Measurements from ENCODE around the gene CDKAL1. TPM values are rescaled to one million over a fixed set of nuclear protein-coding genes. Genes with fewer than 3 reads are reported as not detected.
"Not testable (repeated sequence)": the region's sequence is repeated elsewhere in the genome, so short reads cannot be mapped to it uniquely, and the experiment has no call there.

Gene CDKAL1
- total RNA-seq, 1 donor from 2014 or later: 14.8 TPM

DNA sequence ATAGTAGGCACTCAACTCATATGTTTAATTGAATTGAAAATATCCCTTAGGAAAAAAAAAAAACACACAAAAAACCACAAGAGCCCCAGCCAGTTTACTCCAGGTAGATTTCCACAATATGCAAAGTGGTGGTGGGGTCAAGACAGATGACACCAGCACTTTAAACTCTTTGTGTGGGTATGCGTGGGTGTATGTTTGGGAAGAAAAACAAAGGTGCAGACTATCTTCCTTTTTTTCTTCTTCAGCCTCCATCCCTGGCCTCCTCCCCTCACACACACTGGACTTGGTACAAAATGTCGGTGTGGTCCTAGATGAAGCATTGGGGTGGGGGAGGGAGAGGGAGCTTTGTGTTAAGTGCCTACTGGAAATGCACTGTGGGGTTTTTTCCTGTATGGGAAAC is 42.2 kb upstream of the CDKAL1 start:
- H3K9me3 Mint-ChIP-seq (ENCODE audit: unreplicated experiment): no peaks in the 10 kb centered on the region

DNA sequence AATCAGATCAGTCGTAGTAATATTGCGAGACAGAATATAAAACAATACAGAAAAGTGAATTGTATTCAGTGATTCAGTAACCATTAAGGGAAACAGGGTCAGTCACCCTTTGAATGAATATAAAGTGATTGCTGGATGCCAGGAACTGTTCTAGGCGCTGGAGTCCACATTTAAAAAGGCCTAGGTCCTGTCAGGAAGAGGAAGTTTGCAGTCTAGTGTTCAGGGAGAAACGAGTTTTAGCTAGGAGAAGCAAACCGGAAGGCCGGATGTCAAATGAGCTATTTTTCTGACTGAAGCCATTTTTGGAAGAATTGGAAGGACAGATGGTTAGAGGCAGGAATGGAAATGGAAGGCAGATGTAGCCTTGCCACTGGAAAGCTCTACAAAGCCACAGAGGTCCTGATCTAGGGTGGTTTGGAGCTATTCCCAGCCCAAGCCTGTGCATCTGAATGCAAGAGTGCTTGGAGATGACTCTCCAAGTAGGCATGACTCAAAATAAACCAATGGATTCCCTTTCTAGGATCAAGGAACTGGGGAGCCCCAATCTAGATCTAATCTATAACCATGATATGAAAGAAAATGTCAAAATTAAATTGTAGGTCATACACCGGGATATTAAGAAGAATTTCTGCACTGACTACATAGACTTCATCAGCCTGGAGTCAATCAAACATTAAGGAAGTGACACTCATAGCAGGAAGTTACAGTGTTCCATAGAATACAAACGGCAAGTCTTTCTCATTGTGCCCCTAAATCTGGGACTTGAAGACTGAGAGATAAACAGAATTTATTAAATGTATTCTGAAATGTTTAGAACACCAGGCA is 36.8 kb upstream of the CDKAL1 start:
- DNase-seq (ENCODE audit: extremely low spot score, unreplicated experiment): no peak
- no peak overlapping the region for H3K4me3 Mint-ChIP-seq (ENCODE audit: unreplicated experiment)
- no peaks in the 10 kb centered on the region for H3K27me3 Mint-ChIP-seq (ENCODE audit: unreplicated experiment)
- no peaks in the 10 kb centered on the region for H3K9me3 Mint-ChIP-seq (ENCODE audit: unreplicated experiment)
- H3K36me3 Mint-ChIP-seq (ENCODE audit: unreplicated experiment): peaks cover 3% of the 10 kb centered on the region
- no peak overlapping the region for H3K27ac Mint-ChIP-seq (ENCODE audit: unreplicated experiment)
- TF ChIP-seq, protein P1, sequence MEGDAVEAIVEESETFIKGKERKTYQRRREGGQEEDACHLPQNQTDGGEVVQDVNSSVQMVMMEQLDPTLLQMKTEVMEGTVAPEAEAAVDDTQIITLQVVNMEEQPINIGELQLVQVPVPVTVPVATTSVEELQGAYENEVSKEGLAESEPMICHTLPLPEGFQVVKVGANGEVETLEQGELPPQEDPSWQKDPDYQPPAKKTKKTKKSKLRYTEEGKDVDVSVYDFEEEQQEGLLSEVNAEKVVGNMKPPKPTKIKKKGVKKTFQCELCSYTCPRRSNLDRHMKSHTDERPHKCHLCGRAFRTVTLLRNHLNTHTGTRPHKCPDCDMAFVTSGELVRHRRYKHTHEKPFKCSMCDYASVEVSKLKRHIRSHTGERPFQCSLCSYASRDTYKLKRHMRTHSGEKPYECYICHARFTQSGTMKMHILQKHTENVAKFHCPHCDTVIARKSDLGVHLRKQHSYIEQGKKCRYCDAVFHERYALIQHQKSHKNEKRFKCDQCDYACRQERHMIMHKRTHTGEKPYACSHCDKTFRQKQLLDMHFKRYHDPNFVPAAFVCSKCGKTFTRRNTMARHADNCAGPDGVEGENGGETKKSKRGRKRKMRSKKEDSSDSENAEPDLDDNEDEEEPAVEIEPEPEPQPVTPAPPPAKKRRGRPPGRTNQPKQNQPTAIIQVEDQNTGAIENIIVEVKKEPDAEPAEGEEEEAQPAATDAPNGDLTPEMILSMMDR (IDR thresholded peaks at IDR 0.05): no peak
- H3K4me1 Mint-ChIP-seq (ENCODE audit: unreplicated experiment): peaks cover 3% of the 10 kb centered on the region

More for the DNA sequence above, 42.2 kb upstream of the CDKAL1 start:
- H3K27ac Mint-ChIP-seq (ENCODE audit: unreplicated experiment): no peak overlapping the region
- H3K36me3 Mint-ChIP-seq (ENCODE audit: unreplicated experiment): peaks cover 30% of the 10 kb centered on the region
- no peaks in the 10 kb centered on the region for H3K4me1 Mint-ChIP-seq (ENCODE audit: unreplicated experiment)
- no peak overlapping the region for H3K4me3 Mint-ChIP-seq (ENCODE audit: unreplicated experiment)
- peak; percentile 17 for DNase-seq (ENCODE audit: extremely low spot score, unreplicated experiment)
- H3K27me3 Mint-ChIP-seq (ENCODE audit: unreplicated experiment): no peaks in the 10 kb centered on the region
- TF ChIP-seq, protein P1 (IDR thresholded peaks at IDR 0.05): no peak

DNA sequence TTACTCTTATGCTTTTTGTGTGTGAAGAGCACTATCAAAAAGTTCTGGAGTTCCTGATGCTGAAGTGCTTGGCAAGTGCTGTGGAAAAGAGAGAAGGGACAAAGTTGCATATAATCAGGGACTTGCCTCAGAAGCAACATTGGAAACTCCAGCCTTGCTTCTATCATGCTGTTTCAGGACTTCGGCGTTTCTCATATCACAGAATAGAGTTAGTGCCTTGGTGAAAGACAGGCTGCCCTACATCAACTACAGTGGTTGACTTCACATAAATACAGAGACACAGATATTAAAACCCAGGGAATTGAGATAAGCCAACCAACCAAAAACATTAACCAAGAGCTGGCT is 36.2 kb upstream of the CDKAL1 start:
- Mint-ChIP-seq H3K36me3 (ENCODE audit: unreplicated experiment) (peaks cover 2% of the 10 kb centered on the region), H3K4me1 (ENCODE audit: unreplicated experiment) (peaks cover 3% of the 10 kb centered on the region), H3K9me3 (ENCODE audit: unreplicated experiment) (no peaks in the 10 kb centered on the region), H3K27ac (ENCODE audit: unreplicated experiment) (no peak overlapping the region), H3K4me3 (ENCODE audit: unreplicated experiment) (no peak overlapping the region), H3K27me3 (ENCODE audit: unreplicated experiment) (no peaks in the 10 kb centered on the region)
- no peak for DNase-seq (ENCODE audit: extremely low spot score, unreplicated experiment)
- TF ChIP-seq, protein P1 (IDR thresholded peaks at IDR 0.05): no peak

DNA sequence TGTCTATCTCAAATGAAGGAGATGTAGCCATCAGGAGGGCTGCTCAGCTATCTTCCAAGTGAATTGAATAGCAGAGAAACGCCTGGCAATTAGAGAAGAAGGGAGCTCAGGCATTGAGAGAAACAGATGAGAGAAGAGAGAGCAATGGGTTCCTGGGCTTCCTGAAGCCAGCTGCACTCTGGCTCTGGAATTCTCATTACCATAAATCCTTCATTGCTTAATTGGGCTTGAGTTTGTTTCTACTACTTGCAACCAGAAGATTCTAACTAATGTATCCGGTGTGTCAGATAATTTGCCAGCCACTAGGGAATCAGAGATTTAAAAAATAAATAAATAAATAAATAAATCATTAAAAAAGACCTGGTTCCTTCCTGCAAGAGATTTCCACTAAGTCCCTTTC is 25.0 kb upstream of the CDKAL1 start:
- Mint-ChIP-seq H3K36me3 (ENCODE audit: unreplicated experiment) (no peaks in the 10 kb centered on the region), H3K27me3 (ENCODE audit: unreplicated experiment) (peaks cover 2% of the 10 kb centered on the region), H3K4me1 (ENCODE audit: unreplicated experiment) (peaks cover 4% of the 10 kb centered on the region), H3K27ac (ENCODE audit: unreplicated experiment) (no peak overlapping the region), H3K4me3 (ENCODE audit: unreplicated experiment) (no peak overlapping the region), H3K9me3 (ENCODE audit: unreplicated experiment) (no peaks in the 10 kb centered on the region)
- TF ChIP-seq, protein P1 (IDR thresholded peaks at IDR 0.05): no peak
- DNase-seq (ENCODE audit: extremely low spot score, unreplicated experiment): no peak

DNA sequence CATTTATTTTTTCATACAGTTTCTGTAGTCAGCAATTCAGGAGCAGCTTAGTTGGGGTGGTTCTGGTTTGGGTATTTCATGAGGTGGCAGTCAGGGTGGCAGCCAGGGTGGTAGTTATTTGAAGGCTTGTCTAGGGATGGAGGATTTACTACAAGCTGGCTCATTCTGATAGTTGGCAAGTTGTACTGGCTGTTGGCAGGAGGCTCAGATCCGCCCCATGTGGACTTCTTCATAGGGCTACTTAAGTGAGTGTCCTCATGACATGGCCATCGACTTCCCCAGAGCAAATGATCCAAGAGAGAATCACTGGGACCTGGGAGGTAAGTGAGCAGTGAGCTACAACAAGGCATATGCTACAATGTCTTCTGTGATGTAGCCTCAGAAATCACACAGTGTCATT is 22.4 kb upstream of the CDKAL1 start:
- no peak overlapping the region for H3K27ac Mint-ChIP-seq (ENCODE audit: unreplicated experiment)
- DNase-seq (ENCODE audit: extremely low spot score, unreplicated experiment): no peak
- TF ChIP-seq, protein P1 (IDR thresholded peaks at IDR 0.05): no peak
- H3K9me3 Mint-ChIP-seq (ENCODE audit: unreplicated experiment): no peaks in the 10 kb centered on the region
- no peaks in the 10 kb centered on the region for H3K36me3 Mint-ChIP-seq (ENCODE audit: unreplicated experiment)
- H3K4me3 Mint-ChIP-seq (ENCODE audit: unreplicated experiment): no peak overlapping the region
- peaks cover 2% of the 10 kb centered on the region for H3K27me3 Mint-ChIP-seq (ENCODE audit: unreplicated experiment)
- H3K4me1 Mint-ChIP-seq (ENCODE audit: unreplicated experiment): peaks cover 4% of the 10 kb centered on the region

DNA sequence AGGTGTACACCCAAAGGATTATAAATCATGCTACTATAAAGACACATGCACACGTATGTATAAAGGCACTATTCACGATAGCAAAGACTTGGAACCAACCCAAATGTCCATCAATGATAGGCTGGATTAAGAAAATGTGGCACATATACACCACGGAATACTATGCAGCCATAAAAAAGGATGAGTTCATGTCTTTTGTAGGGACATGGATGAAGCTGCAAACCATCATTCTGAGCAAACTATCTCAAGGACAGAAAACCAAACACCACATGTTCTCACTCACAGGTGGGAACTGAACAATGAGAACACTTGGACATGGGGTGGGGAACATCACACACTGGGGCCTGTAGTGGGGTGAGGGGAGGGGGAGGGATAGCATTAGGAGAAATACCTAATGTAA is 9.0 kb upstream of the CDKAL1 start:
- H3K4me3 Mint-ChIP-seq (ENCODE audit: unreplicated experiment); H3K4me1 Mint-ChIP-seq (ENCODE audit: unreplicated experiment); H3K36me3 Mint-ChIP-seq (ENCODE audit: unreplicated experiment); H3K9me3 Mint-ChIP-seq (ENCODE audit: unreplicated experiment); DNase-seq (ENCODE audit: extremely low spot score, unreplicated experiment); H3K27ac Mint-ChIP-seq (ENCODE audit: unreplicated experiment): not testable (repeated sequence)
- peaks cover 21% of the 10 kb centered on the region for H3K27me3 Mint-ChIP-seq (ENCODE audit: unreplicated experiment)

Measured in osteocyte (in vitro differentiated cells).